CD4-positive, alpha-beta T cell treated with Interleukin-10 for 1 hour (primary cell): ENCODE measurements around the gene OR1F1.
"Not testable (repeated sequence)": the region's sequence is repeated elsewhere in the genome, so short reads cannot be mapped to it uniquely, and the experiment has no call there.

Experiments
- DNase-seq: peaks from one replicate; pipeline ENCODE4 v3.0.0-alpha.2; 2020

Gene OR1F1

DNA sequence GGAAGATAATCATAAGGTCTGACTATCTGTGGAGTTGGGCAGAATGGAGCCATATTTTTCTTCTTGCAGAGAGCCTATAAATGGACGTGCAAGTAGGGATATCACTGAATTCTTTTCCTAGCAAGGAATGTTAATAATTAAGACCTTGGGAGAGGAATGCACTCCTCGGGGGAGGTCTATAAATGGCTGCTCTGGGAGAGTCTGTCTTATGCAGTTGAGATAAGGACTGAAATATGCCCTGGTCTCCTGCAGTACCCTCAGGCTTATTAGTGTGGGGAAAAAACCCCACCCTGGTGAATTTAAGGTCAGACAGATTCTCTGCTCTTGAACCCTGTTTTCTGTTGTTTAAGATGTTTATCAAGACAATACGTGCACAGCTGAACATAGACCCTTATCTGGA is 17.9 kb downstream of the OR1F1 start:
- not testable (repeated sequence) for DNase-seq

DNA sequence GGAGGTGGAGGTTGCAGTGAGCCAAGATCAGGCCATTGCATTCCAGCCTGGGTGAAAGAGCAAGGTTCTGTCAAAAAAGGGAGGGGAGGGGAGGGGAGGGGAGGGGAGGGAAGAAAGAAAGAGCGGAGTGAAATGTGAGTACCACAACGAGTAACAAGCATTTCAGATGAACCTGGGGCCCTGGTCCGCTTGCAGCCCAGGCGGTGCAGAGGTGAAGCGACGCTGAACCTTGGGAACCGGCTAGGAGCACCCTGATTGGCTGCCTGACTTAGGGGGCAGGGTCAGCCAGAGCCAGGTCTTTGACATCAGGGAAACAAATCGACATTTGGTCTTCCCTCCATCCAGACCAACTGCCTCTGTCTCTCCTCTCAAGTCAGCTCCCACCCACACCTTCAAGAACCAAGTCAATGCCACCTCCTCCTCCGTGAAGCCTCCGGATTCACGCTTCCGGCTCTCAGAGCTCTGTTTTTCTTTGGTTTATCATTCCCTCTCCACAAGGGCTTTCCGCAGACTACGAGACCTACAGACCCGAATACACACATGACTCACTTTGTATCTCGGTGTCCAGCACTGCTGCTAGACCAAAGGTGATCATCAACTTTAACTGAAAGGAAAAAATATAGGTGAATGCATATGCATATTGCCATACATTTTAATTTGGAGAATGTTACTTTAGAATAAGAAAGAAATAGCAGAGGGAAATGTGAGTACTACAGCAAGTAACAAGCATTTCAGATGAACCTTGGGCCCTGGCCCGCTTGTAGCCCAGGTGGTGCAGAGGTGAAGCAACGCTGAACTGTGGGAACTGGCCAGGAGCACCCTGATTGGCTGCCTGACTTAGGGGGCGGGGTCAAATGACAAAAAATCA is 19.3 kb downstream of the OR1F1 start:
- DNase-seq = no peak

DNA sequence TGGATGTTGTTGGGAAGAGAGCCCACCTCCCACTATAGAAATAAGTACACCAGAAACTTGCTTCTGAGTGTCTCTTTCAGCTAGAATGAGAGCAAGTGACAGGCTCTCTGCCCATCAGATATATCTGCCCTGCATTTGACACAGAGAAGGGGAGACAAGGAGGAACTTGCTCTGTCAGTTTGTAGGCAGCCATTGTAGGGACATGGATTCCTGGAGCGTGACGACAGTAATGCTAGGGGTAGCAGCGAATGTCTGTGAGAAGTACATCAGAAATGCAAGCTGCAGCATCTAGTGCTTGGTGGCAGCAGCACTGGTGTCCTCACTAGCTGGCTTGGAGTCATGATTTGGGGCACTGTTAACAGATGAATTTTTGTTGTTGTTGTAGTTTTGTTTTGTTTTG is 24.0 kb downstream of the OR1F1 start:
- DNase-seq = no peak

GRCh38 chr16:3212567-3212966 is 24.6 kb downstream of the OR1F1 start:
- DNase-seq = no peak

DNA sequence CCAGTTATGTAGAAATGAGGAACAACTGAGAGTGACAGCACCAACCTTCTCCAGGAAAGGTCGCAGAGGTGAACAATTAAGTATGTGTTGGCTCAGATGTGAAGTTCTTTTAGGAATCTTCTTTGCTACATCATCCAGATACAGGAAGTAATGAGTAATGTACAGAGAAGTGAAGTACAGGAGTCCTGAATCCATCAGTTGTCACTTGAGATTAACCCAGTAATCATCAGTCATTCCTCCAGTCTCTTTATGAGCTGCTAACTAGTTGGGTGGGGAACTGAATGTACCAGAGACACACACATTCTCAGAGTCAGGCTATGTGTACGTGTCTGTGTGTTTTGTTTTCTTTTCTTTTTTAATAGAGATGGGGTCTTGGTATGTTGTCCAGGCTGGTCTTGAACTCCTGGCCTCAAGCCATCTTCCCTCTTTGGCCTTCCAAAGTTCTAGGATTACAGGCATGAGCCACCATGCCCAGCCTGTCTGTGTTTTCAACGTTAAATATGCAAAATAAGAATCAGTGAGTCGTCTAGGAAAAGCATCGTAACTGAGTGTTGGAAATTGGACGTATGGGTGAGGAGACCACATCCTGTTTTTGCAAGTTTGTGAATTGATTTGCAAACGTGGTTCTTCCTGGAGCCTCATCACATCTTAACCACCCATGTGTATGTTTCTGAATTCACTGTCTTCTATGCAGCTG is 27.0 kb downstream of the OR1F1 start:
- DNase-seq = peak; percentile 67

DNA sequence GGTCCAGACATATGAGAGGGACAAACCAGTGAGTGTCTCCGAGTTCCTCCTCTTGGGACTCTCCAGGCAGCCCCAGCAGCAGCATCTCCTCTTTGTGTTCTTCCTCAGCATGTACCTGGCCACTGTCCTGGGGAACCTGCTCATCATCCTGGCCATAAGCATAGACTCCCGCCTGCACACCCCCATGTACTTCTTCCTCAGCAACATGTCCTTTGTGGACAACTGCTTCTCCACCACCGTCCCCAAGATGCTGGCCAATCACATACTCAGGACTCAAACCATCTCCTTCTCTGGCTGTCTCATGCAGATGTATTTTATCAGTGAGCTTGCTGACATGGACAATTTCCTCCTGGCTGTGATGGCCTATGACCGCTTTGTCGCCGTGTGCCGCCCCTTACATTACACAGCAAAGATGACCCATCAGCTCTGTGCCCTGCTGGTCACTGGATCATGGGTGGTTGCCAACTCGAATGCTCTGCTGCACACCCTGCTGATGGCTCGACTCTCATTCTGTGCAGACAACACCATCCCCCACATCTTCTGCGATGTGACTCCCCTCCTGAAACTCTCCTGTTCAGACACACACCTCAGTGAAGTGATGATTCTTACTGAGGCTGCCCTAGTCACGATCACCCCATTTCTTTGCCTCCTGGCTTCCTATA is 27.7 kb downstream of the OR1F1 start:
- no peak for DNase-seq

DNA sequence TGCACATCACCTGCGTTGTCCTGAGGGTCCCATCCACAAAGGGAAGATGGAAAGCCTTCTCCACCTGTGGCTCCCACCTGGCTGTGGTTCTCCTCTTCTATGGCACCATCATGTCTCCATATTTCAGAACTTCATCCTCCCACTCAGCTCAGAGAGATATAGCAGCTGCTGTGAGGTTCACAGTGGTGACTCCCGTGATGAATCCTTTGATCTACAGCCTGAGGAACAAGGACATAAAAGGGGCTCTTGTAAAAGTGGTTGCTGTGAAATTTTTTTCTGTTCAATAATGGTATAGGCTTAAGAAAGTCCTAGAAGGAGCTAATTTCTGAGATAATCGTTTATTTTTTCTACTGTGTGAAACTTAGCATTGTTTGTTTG is 28.2 kb downstream of the OR1F1 start:
- peak; percentile 24 for DNase-seq

- no peak for DNase-seq
Measured at GRCh38 chr16:3220839-3221238, 32.8 kb downstream of the OR1F1 start.

DNA sequence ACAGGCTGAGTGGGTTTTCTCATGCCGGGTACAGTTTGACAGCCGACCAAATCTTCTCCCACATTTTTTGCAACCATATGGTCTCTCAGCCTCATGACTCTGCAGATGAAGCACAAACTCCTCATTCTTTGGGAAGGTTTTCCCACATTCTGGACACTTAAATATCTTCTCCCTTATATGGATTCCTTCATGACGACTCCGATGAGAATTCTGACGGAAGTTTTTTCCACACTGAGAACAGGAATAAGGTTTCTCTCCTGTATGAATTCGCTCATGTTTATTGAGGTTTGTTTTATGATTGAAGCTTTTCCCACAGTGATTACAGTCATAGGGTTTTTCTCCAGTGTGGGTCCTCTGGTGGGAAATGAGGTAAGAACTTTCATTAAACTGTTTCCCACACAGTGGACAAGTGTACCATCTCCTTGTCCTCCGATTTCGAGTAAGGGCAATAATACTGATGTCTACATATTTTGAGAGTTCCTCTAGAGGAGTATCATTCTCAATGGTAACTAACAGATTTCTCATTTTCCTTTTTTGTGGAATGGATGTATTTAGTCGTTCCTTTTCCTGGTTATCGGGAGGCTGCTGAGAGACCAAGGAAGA is 36.0 kb downstream of the OR1F1 start:
- DNase-seq = no peak

GRCh38 chr16:3234543-3234856 is 46.5 kb downstream of the OR1F1 start:
- DNase-seq = no peak

DNA sequence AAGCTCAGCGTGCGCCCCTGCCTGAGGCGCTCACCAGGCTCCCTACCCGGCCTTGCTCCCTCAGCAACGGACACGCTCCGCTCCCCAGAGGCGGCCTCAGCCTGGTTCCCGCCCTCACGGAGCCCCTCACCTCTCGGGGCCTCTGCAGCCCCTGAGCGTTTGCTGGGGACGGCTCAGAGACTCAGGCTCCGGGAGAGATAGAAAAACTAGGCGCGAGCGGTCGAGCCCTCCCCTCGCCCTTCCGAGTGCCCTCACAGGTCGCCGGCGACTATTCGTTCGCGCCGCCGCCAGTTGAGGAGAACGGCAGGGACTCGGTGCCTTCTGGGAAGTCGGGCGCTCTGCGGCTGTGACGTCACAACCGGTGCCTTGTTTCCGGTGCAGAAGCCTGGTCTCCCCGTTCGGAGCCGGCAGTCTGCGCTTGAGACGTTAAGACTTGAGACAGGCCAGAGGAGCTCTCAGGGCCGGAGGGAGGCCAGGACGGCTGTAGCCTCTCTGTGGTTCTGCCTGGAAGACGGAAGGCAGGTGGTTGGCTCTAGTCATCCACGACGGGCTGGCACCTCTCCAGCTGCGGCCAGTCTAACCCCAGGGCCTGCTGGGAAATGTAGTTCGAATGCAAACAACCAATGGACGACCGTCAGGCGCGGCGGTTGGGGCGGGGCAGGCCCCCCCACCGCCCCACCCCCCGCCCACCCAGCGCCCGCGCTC is 47.0 kb downstream of the OR1F1 start, which contains the start of gene ZNF200:
Gene ZNF200, minus strand, starts transcription at position 302 of the 705 bp plus-strand sequence. CDS start 1,403 bp downstream, outside the sequence.
- peak; percentile 93 for DNase-seq

DNA sequence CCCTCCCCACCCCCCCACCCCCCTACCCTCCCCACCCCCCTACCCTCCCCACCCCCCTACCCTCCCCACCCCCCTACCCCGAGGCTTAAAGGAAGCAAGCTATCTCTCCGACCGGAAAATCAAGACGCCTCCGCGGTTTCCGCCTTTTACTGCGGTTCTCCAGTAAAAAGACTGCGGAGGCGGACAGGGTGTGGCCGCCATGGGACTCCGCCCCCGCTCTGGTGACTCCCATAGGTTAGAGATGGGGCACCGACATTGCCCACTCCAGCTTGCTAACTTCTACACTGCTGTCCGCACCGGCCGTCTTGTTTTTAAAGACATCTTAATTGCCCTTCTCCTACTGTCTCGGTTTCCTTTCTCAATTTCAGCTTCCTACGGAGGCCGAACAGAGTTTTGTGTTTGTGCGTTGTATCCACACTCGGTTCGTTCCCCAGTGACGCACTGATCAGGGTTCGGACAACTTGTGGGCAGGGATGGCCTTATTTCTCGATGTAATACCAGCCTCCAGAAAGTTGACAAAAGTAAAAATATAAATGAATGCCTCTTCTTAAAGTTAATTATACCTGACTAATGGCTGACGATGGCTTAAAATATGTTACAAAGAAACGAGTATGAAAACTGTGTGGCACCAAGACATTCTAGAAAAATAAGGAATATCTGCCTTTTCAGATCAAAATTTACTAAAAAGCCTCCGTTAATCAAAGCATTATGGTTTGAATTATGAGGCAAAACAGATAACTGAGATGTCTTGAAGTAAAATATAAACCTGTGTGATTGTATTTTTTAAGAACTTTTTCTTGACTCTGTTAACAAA is 48.1 kb downstream of the OR1F1 start:
- DNase-seq = peak; percentile 55

DNA sequence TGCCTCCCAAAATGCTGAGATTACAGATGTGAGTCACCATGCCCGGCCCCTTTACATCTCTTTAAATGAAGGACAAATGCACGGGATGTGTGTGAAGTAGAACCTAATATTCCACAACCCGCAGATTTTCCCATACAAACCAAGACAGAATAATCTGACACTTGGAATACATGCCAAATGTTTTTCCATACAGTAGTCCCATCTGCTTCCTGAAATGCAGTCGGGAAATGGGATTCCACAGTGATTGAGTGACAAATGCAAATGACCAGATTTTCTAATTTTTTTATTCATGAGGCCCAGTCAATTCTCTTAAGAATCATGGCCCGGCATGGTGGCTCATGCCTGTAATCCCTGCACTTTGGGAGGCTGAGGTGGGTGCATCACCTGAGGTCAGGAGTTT is 53.8 kb downstream of the OR1F1 start:
- no peak for DNase-seq

GRCh38 chr16:3242709-3243108 is 54.7 kb downstream of the OR1F1 start:
- no peak for DNase-seq

DNA sequence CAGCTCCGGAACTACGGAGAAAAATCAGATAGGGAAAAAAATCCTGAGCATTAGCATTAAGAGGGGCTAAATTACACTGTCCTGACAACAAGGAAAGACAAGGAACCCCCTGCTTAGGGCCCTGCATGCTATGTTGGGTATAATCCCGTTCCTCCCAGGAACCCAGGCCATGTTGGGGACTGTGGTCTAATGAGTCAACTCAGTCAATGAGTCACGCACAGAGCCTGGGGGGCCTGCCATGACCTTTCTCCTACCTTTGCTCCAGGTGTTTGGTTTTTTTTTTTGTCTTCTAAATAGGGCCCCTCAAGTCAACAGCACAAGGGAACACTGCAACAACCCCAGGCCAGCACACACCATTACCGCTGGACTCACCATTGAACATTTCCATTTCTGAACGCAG is 55.9 kb downstream of the OR1F1 start:
- no peak for DNase-seq

- no peak for DNase-seq
Measured at GRCh38 chr16:3246002-3246401, 58.0 kb downstream of the OR1F1 start.

- DNase-seq = no peak
Measured at GRCh38 chr16:3246876-3247275, 58.9 kb downstream of the OR1F1 start.

DNA sequence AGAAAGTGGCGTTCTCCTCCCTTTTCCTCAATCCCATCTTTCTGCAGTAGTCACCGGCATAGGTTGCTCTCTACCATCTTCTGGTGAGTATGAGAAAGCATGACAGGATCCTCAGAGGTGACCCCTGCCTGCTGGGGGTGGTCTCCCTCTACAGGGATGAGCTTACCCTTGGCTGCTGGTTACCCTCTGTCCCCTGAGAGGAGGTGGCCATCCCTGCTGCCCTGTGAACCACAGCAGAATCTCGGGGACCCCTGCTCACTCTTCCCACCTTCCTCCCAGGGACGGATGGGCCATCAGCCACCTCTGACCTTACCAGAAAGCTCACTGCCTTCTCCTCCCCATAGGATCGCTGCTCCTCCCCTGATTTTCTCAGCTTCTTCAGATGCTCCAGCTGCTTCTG is 60.6 kb downstream of the OR1F1 start:
- DNase-seq = no peak

GRCh38 chr16:3249020-3249419 is 61.0 kb downstream of the OR1F1 start:
- no peak for DNase-seq

GRCh38 chr16:3249451-3249850 is 61.4 kb downstream of the OR1F1 start:
- DNase-seq = no peak

DNA sequence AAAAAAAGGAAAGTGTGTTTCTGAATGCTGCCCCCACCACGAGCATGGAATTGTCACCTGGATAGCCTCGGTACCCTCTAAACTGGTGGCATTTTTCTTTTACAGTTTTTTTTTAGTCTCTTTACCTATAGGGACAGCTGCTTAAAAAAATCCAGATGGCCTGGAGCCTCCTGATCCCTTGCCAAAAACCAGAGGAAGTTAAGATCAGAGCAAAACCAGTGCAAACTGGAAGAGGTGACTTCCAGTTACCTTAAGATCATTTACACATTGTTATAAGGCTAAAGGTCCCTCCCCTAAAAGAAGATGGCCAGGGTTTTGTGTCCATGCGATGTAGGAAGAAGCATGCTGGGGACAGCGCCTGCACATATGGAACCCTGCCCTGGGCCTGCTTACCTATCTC is 65.0 kb downstream of the OR1F1 start:
- no peak for DNase-seq

DNA sequence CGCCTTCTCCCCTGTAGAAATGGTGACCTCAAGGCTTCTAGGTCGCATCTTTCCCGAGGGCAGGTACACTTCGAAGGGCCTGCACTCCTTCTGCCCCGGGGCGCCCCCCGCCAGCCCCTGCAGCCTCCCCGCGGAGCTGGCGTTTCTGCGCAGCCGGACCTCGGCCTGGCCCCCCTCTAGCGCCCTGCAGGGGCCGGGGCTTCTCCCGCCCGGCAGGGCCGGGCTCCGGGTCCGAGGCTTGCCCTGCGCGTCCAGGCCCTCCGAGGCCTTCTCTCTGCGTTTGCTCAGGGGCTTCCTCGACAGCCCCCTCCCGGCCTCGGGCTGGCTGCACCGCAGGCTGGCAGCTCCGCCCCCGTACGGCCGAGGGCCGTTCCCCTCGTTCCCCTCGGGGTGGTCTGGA is 66.3 kb downstream of the OR1F1 start:
- DNase-seq = no peak
